ENCODE measurements around the gene ZCWPW2.

The ZCWPW2 gene

GRCh38 chr3:28349469-28350000 is 1.0 kb downstream of the ZCWPW2 start:
- Histone ChIP-seq H3K79me2 (ENCODE audit: insufficient read depth, low read length) (peaks cover 45% of the 10 kb centered on the region), H3K36me3 (ENCODE audit: insufficient read depth, low read length) (no peaks in the 10 kb centered on the region), H3K4me3 (ENCODE audit: low read length, poor library complexity, severe bottlenecking) (peak overlapping the region; percentile 86), H4K20me1 (ENCODE audit: insufficient read depth, low read length, poor library complexity, severe bottlenecking) (peaks cover 9% of the 10 kb centered on the region), H2AFZ (ENCODE audit: low read length) (peak overlapping the region; percentile 99), H3F3A (ENCODE audit: low read depth) (no peaks in the 10 kb centered on the region), H3K9me2 (replicated peaks; ENCODE audit: low read depth, low read length) (no peaks in the 10 kb centered on the region), H3K9ac (ENCODE audit: low read depth, low read length, poor library complexity, severe bottlenecking) (peak overlapping the region; percentile 87), H3K4me2 (ENCODE audit: low read depth, low read length, poor library complexity, severe bottlenecking) (peak overlapping the region; percentile 84), H3K27me3 (ENCODE audit: insufficient read depth, low read length, poor library complexity, severe bottlenecking) (no peaks in the 10 kb centered on the region), H3K9me3 (ENCODE audit: insufficient read depth, low read depth, low read length) (no peaks in the 10 kb centered on the region), H3K4me1 (ENCODE audit: insufficient read depth, low read length, poor library complexity, severe bottlenecking) (peaks cover 50% of the 10 kb centered on the region)
- TF ChIP-seq CTCF (conservative IDR thresholded peaks at IDR 0.05; ENCODE audit: low read length) (peak; percentile 27; the same call in 1 of the 2 replicates), EZH2phosphoT487 (IDR thresholded peaks at IDR 0.05; ENCODE audit: borderline replicate concordance) (no peak)

DNA sequence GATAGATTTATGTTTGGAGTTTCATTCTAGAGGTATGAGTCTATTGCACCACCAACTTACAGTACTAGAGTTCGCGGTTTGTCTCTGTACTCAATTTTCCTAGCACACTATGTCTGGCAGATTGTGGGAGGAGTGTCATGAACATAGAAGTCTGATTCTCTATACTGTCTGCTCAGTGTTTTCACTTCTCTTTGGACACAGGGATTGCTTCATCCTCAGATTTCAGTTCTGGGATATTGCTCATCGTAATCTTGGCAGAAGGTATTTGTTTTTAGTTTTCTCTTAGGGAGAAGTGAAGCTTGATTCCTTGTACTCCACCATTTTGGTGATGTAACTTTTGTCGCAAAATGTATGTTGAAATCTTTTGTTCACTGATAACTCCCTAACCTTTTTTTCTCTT is 27.9 kb downstream of the ZCWPW2 start:
- Histone ChIP-seq H2AFZ (ENCODE audit: low read length) (no peak overlapping the region), H3K79me2 (ENCODE audit: insufficient read depth, low read length) (no peaks in the 10 kb centered on the region)

DNA sequence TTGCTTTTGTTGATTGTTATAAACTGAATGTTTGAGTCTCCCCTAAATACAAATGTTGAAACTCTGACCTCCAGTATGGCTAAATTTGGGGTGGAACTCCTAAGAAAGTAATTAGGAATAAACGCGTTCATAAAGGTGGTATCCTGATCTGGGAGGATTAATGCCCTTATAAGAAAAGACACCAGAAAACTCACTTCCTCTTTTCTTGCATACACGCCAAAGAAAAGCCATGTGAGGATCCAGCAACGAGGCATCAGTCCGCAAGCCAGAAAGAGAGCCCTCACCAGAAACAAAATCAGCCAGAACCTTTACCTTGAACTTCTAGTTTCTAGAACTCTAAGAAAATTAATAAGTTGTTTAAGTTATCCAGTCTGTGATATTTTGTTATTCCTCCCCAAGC is 37.5 kb downstream of the ZCWPW2 start:
- H3K9me2 ChIP-seq (replicated peaks; ENCODE audit: low read depth, low read length), result no peaks in the 10 kb centered on the region
- H3K79me2 ChIP-seq (ENCODE audit: insufficient read depth, low read length), result no peaks in the 10 kb centered on the region
- TF ChIP-seq CTCF (conservative IDR thresholded peaks at IDR 0.05; ENCODE audit: low read length) (no peak), EZH2phosphoT487 (IDR thresholded peaks at IDR 0.05; ENCODE audit: borderline replicate concordance) (no peak)
- H4K20me1 ChIP-seq (ENCODE audit: insufficient read depth, low read length, poor library complexity, severe bottlenecking), result no peaks in the 10 kb centered on the region
- no peaks in the 10 kb centered on the region for H3K36me3 ChIP-seq (ENCODE audit: insufficient read depth, low read length)
- no peak overlapping the region for H3K4me2 ChIP-seq (ENCODE audit: low read depth, low read length, poor library complexity, severe bottlenecking)
- no peak overlapping the region for H2AFZ ChIP-seq (ENCODE audit: low read length)
- no peaks in the 10 kb centered on the region for H3K9me3 ChIP-seq (ENCODE audit: insufficient read depth, low read depth, low read length)
- no peak overlapping the region for H3K4me3 ChIP-seq (ENCODE audit: low read length, poor library complexity, severe bottlenecking)
- H3K4me1 ChIP-seq (ENCODE audit: insufficient read depth, low read length, poor library complexity, severe bottlenecking), result no peaks in the 10 kb centered on the region
- no peak overlapping the region for H3K9ac ChIP-seq (ENCODE audit: low read depth, low read length, poor library complexity, severe bottlenecking)
- no peaks in the 10 kb centered on the region for H3K27me3 ChIP-seq (ENCODE audit: insufficient read depth, low read length, poor library complexity, severe bottlenecking)
- H3F3A ChIP-seq (ENCODE audit: low read depth), result no peaks in the 10 kb centered on the region

More for the DNA sequence above, 27.9 kb downstream of the ZCWPW2 start:
- no peaks in the 10 kb centered on the region for H3K27me3 ChIP-seq (ENCODE audit: insufficient read depth, low read length, poor library complexity, severe bottlenecking)
- H3F3A ChIP-seq (ENCODE audit: low read depth), result no peaks in the 10 kb centered on the region
- H3K4me3 ChIP-seq (ENCODE audit: low read length, poor library complexity, severe bottlenecking), result no peak overlapping the region
- no peaks in the 10 kb centered on the region for H3K36me3 ChIP-seq (ENCODE audit: insufficient read depth, low read length)
- no peaks in the 10 kb centered on the region for H3K4me1 ChIP-seq (ENCODE audit: insufficient read depth, low read length, poor library complexity, severe bottlenecking)
- H3K9me3 ChIP-seq (ENCODE audit: insufficient read depth, low read depth, low read length), result no peaks in the 10 kb centered on the region
- no peak overlapping the region for H3K4me2 ChIP-seq (ENCODE audit: low read depth, low read length, poor library complexity, severe bottlenecking)
- no peak for TF ChIP-seq EZH2phosphoT487 (IDR thresholded peaks at IDR 0.05; ENCODE audit: borderline replicate concordance)
- TF ChIP-seq CTCF (conservative IDR thresholded peaks at IDR 0.05; ENCODE audit: low read length), result no peak
- no peaks in the 10 kb centered on the region for H4K20me1 ChIP-seq (ENCODE audit: insufficient read depth, low read length, poor library complexity, severe bottlenecking)
- no peaks in the 10 kb centered on the region for H3K9me2 ChIP-seq (replicated peaks; ENCODE audit: low read depth, low read length)
- no peak overlapping the region for H3K9ac ChIP-seq (ENCODE audit: low read depth, low read length, poor library complexity, severe bottlenecking)

Measured in Loucy (cell line).